Measurements from ENCODE around the gene CTDSPL.

Gene CTDSPL

DNA sequence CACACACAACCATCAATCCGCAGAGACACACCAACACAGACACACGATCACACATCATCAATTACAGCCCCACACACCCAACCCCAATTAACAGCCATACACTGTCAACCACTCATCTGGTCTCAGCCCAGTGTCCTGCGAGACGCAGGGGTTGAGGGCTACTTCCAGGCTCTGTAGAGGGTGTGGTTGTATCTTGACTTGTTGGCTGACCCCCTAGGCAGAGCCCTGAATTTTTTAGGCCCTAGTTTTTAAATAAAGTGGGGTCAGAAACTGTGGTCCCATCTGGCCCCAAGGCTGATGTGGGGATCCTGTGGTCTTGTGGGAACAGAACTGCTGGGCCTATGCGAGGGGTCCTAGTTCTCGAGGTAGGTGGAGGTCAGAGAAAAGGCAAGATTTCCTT is 138.2 kb downstream of the CTDSPL start:
- H3K27me3 ChIP-seq (ENCODE audit: control insufficient read depth in 1 of 2, insufficient read depth in 1 of 2, low read length in 2 of 2) = no peaks in the 10 kb centered on the region
- no peak overlapping the region for H3K4me3 ChIP-seq (ENCODE audit: insufficient read depth in 1 of 2, low read depth in 1 of 2, low read length in 2 of 2)
- no peaks in the 10 kb centered on the region for H3K79me1 ChIP-seq (replicated peaks; ENCODE audit: low read length, poor library complexity, severe bottlenecking)
- H3K4me1 ChIP-seq (ENCODE audit: control insufficient read depth, insufficient read depth, low read depth, low read length) = peaks cover 14% of the 10 kb centered on the region
- H2BK120ac ChIP-seq (ENCODE audit: low read depth, low read length) = no peak overlapping the region
- no peak overlapping the region for H4K8ac ChIP-seq (ENCODE audit: low read length)
- H3K18ac ChIP-seq (ENCODE audit: low read depth in 1 of 2, low read length in 2 of 2) = no peak overlapping the region
- no peak overlapping the region for H3K9ac ChIP-seq (ENCODE audit: low read length)
- no peak overlapping the region for H2BK15ac ChIP-seq (ENCODE audit: low read depth, poor library complexity, severe bottlenecking)
- no peak overlapping the region for H4K91ac ChIP-seq (ENCODE audit: low read length)
- peaks cover 7 to 50% of the 10 kb centered on the region in 2 experiments for H3K36me3 ChIP-seq (ENCODE audit: control insufficient read depth in 1 of 2, insufficient read depth in 2 of 2, low read depth in 1 of 2, low read length in 2 of 2)
- DNase-seq = no peak
- no peak overlapping the region for H2BK12ac ChIP-seq (ENCODE audit: low read length in 2 of 2)
- H2AFZ ChIP-seq (ENCODE audit: low read depth, low read length) = no peak overlapping the region
- no peak overlapping the region for H3K4me2 ChIP-seq (ENCODE audit: low read length, poor library complexity, severe bottlenecking)
- no peak overlapping the region for H3K27ac ChIP-seq (ENCODE audit: low read length, poor library complexity, severe bottlenecking)
- H2BK5ac ChIP-seq (ENCODE audit: low read depth, low read length, poor library complexity, severe bottlenecking) = no peak overlapping the region
- no peak overlapping the region for H2AK5ac ChIP-seq (ENCODE audit: low read length, severe bottlenecking)
- H3K9me3 ChIP-seq (ENCODE audit: control insufficient read depth, low read length) = no peaks in the 10 kb centered on the region
- no peak overlapping the region for H3K14ac ChIP-seq (ENCODE audit: low read length in 2 of 2)
- 93% methylated on average over 6 of the region's 6 CpGs for WGBS
- no peak overlapping the region for H3K4ac ChIP-seq (ENCODE audit: low read depth in 1 of 2, low read length in 2 of 2)
- H3K23ac ChIP-seq (ENCODE audit: low read length in 2 of 2) = no peak overlapping the region

GRCh38 chr3:38000242-38000916 is 138.7 kb downstream of the CTDSPL start:
- H2AK5ac ChIP-seq (ENCODE audit: low read length, severe bottlenecking) = no peak overlapping the region
- no peak overlapping the region for H2AFZ ChIP-seq (ENCODE audit: low read depth, low read length)
- H3K18ac ChIP-seq (ENCODE audit: low read depth in 1 of 2, low read length in 2 of 2) = no peak overlapping the region

GRCh38 chr3:38000965-38001455 is 139.3 kb downstream of the CTDSPL start:
- no peak overlapping the region for H2BK5ac ChIP-seq (ENCODE audit: low read depth, low read length, poor library complexity, severe bottlenecking)
- H2BK120ac ChIP-seq (ENCODE audit: low read depth, low read length) = no peak overlapping the region
- no peak overlapping the region for H3K23ac ChIP-seq (ENCODE audit: low read length in 2 of 2)
- H2BK12ac ChIP-seq (ENCODE audit: low read length in 2 of 2) = no peak overlapping the region
- no peak overlapping the region for H2AFZ ChIP-seq (ENCODE audit: low read depth, low read length)
- H3K9me3 ChIP-seq (ENCODE audit: control insufficient read depth, low read length) = no peaks in the 10 kb centered on the region
- H4K91ac ChIP-seq (ENCODE audit: low read length) = no peak overlapping the region
- H3K79me1 ChIP-seq (replicated peaks; ENCODE audit: low read length, poor library complexity, severe bottlenecking) = no peaks in the 10 kb centered on the region
- no peak overlapping the region for H3K14ac ChIP-seq (ENCODE audit: low read length in 2 of 2)
- H3K36me3 ChIP-seq (ENCODE audit: control insufficient read depth in 1 of 2, insufficient read depth in 2 of 2, low read depth in 1 of 2, low read length in 2 of 2) = peaks cover 7 to 44% of the 10 kb centered on the region in 2 experiments
- WGBS = 93% methylated on average over 6 of the region's 6 CpGs
- no peak overlapping the region for H3K27ac ChIP-seq (ENCODE audit: low read length, poor library complexity, severe bottlenecking)
- H3K18ac ChIP-seq (ENCODE audit: low read depth in 1 of 2, low read length in 2 of 2) = no peak overlapping the region
- no peak overlapping the region for H3K4me2 ChIP-seq (ENCODE audit: low read length, poor library complexity, severe bottlenecking)
- H3K4me1 ChIP-seq (ENCODE audit: control insufficient read depth, insufficient read depth, low read depth, low read length) = peaks cover 13% of the 10 kb centered on the region
- DNase-seq = no peak
- no peak overlapping the region for H3K4me3 ChIP-seq (ENCODE audit: insufficient read depth in 1 of 2, low read depth in 1 of 2, low read length in 2 of 2)
- H4K8ac ChIP-seq (ENCODE audit: low read length) = no peak overlapping the region
- no peak overlapping the region for H2AK5ac ChIP-seq (ENCODE audit: low read length, severe bottlenecking)
- H2BK15ac ChIP-seq (ENCODE audit: low read depth, poor library complexity, severe bottlenecking) = no peak overlapping the region
- H3K9ac ChIP-seq (ENCODE audit: low read length) = no peak overlapping the region
- no peak overlapping the region for H3K4ac ChIP-seq (ENCODE audit: low read depth in 1 of 2, low read length in 2 of 2)
- no peaks in the 10 kb centered on the region for H3K27me3 ChIP-seq (ENCODE audit: control insufficient read depth in 1 of 2, insufficient read depth in 1 of 2, low read length in 2 of 2)

More at GRCh38 chr3:38000242-38000916, 138.7 kb downstream of the CTDSPL start:
- Histone ChIP-seq H2BK12ac (ENCODE audit: low read length in 2 of 2) (no peak overlapping the region), H2BK120ac (ENCODE audit: low read depth, low read length) (no peak overlapping the region), H3K9me3 (ENCODE audit: control insufficient read depth, low read length) (no peaks in the 10 kb centered on the region), H3K9ac (ENCODE audit: low read length) (no peak overlapping the region), H3K36me3 (ENCODE audit: control insufficient read depth in 1 of 2, insufficient read depth in 2 of 2, low read depth in 1 of 2, low read length in 2 of 2) (peaks cover 7 to 47% of the 10 kb centered on the region in 2 experiments), H4K91ac (ENCODE audit: low read length) (no peak overlapping the region), H3K4me3 (ENCODE audit: insufficient read depth in 1 of 2, low read depth in 1 of 2, low read length in 2 of 2) (no peak overlapping the region), H3K4me1 (ENCODE audit: control insufficient read depth, insufficient read depth, low read depth, low read length) (peaks cover 14% of the 10 kb centered on the region), H4K8ac (ENCODE audit: low read length) (no peak overlapping the region), H3K4ac (ENCODE audit: low read depth in 1 of 2, low read length in 2 of 2) (no peak overlapping the region), H3K27ac (ENCODE audit: low read length, poor library complexity, severe bottlenecking) (no peak overlapping the region), H3K23ac (ENCODE audit: low read length in 2 of 2) (no peak overlapping the region), H3K4me2 (ENCODE audit: low read length, poor library complexity, severe bottlenecking) (no peak overlapping the region), H2BK15ac (ENCODE audit: low read depth, poor library complexity, severe bottlenecking) (no peak overlapping the region), H2BK5ac (ENCODE audit: low read depth, low read length, poor library complexity, severe bottlenecking) (no peak overlapping the region), H3K27me3 (ENCODE audit: control insufficient read depth in 1 of 2, insufficient read depth in 1 of 2, low read length in 2 of 2) (no peaks in the 10 kb centered on the region), H3K14ac (ENCODE audit: low read length in 2 of 2) (no peak overlapping the region), H3K79me1 (replicated peaks; ENCODE audit: low read length, poor library complexity, severe bottlenecking) (no peaks in the 10 kb centered on the region)
- 96% methylated on average over 6 of the region's 6 CpGs for WGBS
- DNase-seq = no peak

DNA sequence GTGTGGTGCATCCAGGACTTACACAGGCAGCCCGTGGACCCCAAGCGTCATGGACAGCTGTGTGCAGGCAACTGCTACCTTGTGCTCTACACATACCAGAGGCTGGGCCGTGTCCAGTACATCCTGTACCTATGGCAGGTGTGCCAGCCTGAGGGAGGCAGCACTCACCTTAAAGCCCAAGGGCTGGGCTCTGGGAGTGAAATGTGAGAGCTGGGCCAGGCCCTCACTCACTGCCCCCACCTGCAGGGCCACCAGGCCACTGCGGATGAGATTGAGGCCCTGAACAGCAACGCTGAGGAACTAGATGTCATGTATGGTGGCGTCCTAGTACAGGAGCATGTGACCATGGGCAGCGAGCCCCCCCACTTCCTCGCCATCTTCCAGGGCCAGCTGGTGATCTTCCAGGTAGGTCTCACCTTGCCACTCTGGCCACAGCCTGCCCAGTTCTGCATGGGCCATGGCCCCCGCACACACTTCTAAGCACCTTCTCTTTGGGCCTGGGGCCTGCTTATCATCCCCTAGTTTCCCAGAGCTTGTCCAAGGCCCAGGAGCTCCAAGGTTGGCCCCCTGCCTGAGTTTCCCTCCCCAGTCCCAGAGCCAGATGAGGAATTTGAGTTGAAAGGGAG is 139.9 kb downstream of the CTDSPL start:
- Histone ChIP-seq H3K14ac (ENCODE audit: low read length in 2 of 2) (no peak overlapping the region), H3K4me2 (ENCODE audit: low read length, poor library complexity, severe bottlenecking) (no peak overlapping the region), H3K79me1 (replicated peaks; ENCODE audit: low read length, poor library complexity, severe bottlenecking) (no peaks in the 10 kb centered on the region), H2BK120ac (ENCODE audit: low read depth, low read length) (no peak overlapping the region), H3K4ac (ENCODE audit: low read depth in 1 of 2, low read length in 2 of 2) (no peak overlapping the region), H3K4me3 (ENCODE audit: insufficient read depth in 1 of 2, low read depth in 1 of 2, low read length in 2 of 2) (no peak overlapping the region), H3K9me3 (ENCODE audit: control insufficient read depth, low read length) (no peaks in the 10 kb centered on the region), H3K23ac (ENCODE audit: low read length in 2 of 2) (no peak overlapping the region), H4K91ac (ENCODE audit: low read length) (no peak overlapping the region), H2AK5ac (ENCODE audit: low read length, severe bottlenecking) (no peak overlapping the region), H3K4me1 (ENCODE audit: control insufficient read depth, insufficient read depth, low read depth, low read length) (peaks cover 13% of the 10 kb centered on the region), H2BK15ac (ENCODE audit: low read depth, poor library complexity, severe bottlenecking) (no peak overlapping the region), H4K8ac (ENCODE audit: low read length) (no peak overlapping the region), H3K36me3 (ENCODE audit: control insufficient read depth in 1 of 2, insufficient read depth in 2 of 2, low read depth in 1 of 2, low read length in 2 of 2) (peaks cover 12 to 44% of the 10 kb centered on the region in 2 experiments), H3K18ac (ENCODE audit: low read depth in 1 of 2, low read length in 2 of 2) (no peak overlapping the region), H3K27ac (ENCODE audit: low read length, poor library complexity, severe bottlenecking) (no peak overlapping the region), H2BK5ac (ENCODE audit: low read depth, low read length, poor library complexity, severe bottlenecking) (no peak overlapping the region), H3K27me3 (ENCODE audit: control insufficient read depth in 1 of 2, insufficient read depth in 1 of 2, low read length in 2 of 2) (no peaks in the 10 kb centered on the region), H2AFZ (ENCODE audit: low read depth, low read length) (no peak overlapping the region), H2BK12ac (ENCODE audit: low read length in 2 of 2) (no peak overlapping the region), H3K9ac (ENCODE audit: low read length) (no peak overlapping the region)
- WGBS = 84% methylated on average over 8 of the region's 9 CpGs
- DNase-seq = no peak
